CD14-positive monocyte (primary cell): ENCODE data around the gene MTSS2. TPM values are rescaled to one million over a fixed set of nuclear protein-coding genes. Genes with fewer than 3 reads are reported as not detected.

Experiments used
- DNase-seq, 3 donors: peaks; one replicate each; pipeline ENCODE4 v3.0.0-alpha.2; 2011 to 2022
- H2AFZ ChIP-seq: 2 replicates; pipeline ENCODE4 v1.6.0; 2012; ENCODE audit warnings: mild to moderate bottlenecking, low read depth, low read length, inconsistent platforms; ENCODE audit not compliant: insufficient read depth, poor library complexity, severe bottlenecking
- H3K27ac ChIP-seq, 2 donors: 1 replicate in 1 of 2; 2 replicates in 1 of 2; pipeline ENCODE4 v1.5.1; 2012 to 2013; ENCODE audit warnings: low read length in 2 of 2, control low read depth in 1 of 2, inconsistent platforms in 1 of 2, low read depth in 1 of 2, mild to moderate bottlenecking in 1 of 2
- H3K27me3 ChIP-seq, 2 donors: one replicate each; pipeline versions ENCODE4 v1.6.0 to v1.6.1; 2011 to 2013; ENCODE audit warnings: low read length in 2 of 2; ENCODE audit not compliant: control insufficient read depth in 2 of 2, insufficient read depth in 2 of 2
- H3K36me3 ChIP-seq, 2 donors: replicated peaks in 1 of 2; 1 replicate in 1 of 2; 2 replicates in 1 of 2; pipeline versions ENCODE4 v1.5.1 to v1.6.1; 2012 to 2013; ENCODE audit warnings: low read length in 2 of 2, control low read depth in 1 of 2, inconsistent platforms in 1 of 2, mild to moderate bottlenecking in 1 of 2; ENCODE audit not compliant: insufficient read depth in 2 of 2, control insufficient read depth in 1 of 2
- H3K4me1 ChIP-seq, 2 donors: 1 replicate in 1 of 2; 2 replicates in 1 of 2; pipeline versions ENCODE4 v1.5.1 to v1.6.1; 2012 to 2013; ENCODE audit warnings: low read length in 2 of 2, control low read depth in 1 of 2, inconsistent platforms in 1 of 2, mild to moderate bottlenecking in 1 of 2, moderate library complexity in 1 of 2; ENCODE audit not compliant: insufficient read depth in 2 of 2, control insufficient read depth in 1 of 2
- H3K4me2 ChIP-seq: replicated peaks from 2 replicates; pipeline ENCODE3; 2012; ENCODE audit warnings: low read length, moderate library complexity, mild to moderate bottlenecking; ENCODE audit not compliant: poor library complexity, severe bottlenecking; ENCODE audit errors: extremely low read depth
- H3K4me3 ChIP-seq, 3 experiments: fragments of 200-600 bp in 1 of 3; sonication (generic) in 1 of 3; replicated peaks in 1 of 3; 1 replicate in 2 of 3; 2 replicates in 1 of 3; pipeline ENCODE4 v1.5.1; 2011 to 2013; ENCODE audit warnings: low read length in 3 of 3, mild to moderate bottlenecking in 3 of 3, control low read depth in 2 of 3, low read depth in 2 of 3, inconsistent platforms in 1 of 3, moderate library complexity in 1 of 3
- H3K79me2 ChIP-seq: 2 replicates; pipeline ENCODE4 v1.6.0; 2012; ENCODE audit warnings: mild to moderate bottlenecking, control low read depth, inconsistent platforms, low read length, moderate library complexity; ENCODE audit not compliant: insufficient read depth
- H3K9ac ChIP-seq: 2 replicates; pipeline ENCODE4 v1.6.0; 2017; ENCODE audit warnings: low read length, mild to moderate bottlenecking; ENCODE audit not compliant: insufficient read depth, poor library complexity, severe bottlenecking
- H3K9me3 ChIP-seq, 2 donors: replicated peaks in 1 of 2; 1 replicate in 1 of 2; 2 replicates in 1 of 2; pipeline versions ENCODE4 v1.5.1 to v1.6.1; 2012 to 2013; ENCODE audit warnings: low read length in 2 of 2, control low read depth in 1 of 2; ENCODE audit not compliant: control insufficient read depth in 1 of 2, insufficient read depth in 1 of 2
- H4K20me1 ChIP-seq: 2 replicates; pipeline ENCODE4 v1.6.0; 2012; ENCODE audit warnings: mild to moderate bottlenecking, low read length, control low read depth, moderate library complexity; ENCODE audit not compliant: insufficient read depth
- H3K27ac Mint-ChIP-seq, 7 donors: one replicate each; pipeline ENCODE4 v1.8.0; 2020; ENCODE audit warnings: mild to moderate bottlenecking in 7 of 7, mixed read lengths in 7 of 7, moderate library complexity in 6 of 7, inconsistent platforms in 2 of 7
- H3K27me3 Mint-ChIP-seq, 3 donors: one replicate each; pipeline ENCODE4 v1.8.0; 2021 to 2022; ENCODE audit warnings: low read depth in 3 of 3, mild to moderate bottlenecking in 3 of 3, mixed read lengths in 3 of 3, moderate library complexity in 3 of 3, inconsistent platforms in 1 of 3
- H3K36me3 Mint-ChIP-seq, 2 donors: one replicate each; pipeline ENCODE4 v1.8.0; 2020; ENCODE audit warnings: mixed read lengths in 2 of 2, inconsistent platforms in 1 of 2, mild to moderate bottlenecking in 1 of 2
- H3K4me1 Mint-ChIP-seq: one replicate; pipeline ENCODE4 v1.8.0; 2020; ENCODE audit warnings: mild to moderate bottlenecking, mixed read lengths
- H3K4me3 Mint-ChIP-seq, 2 donors: one replicate each; pipeline ENCODE4 v1.8.0; 2020; ENCODE audit warnings: mild to moderate bottlenecking in 2 of 2, mixed read lengths in 2 of 2, moderate library complexity in 1 of 2
- H3K9me3 Mint-ChIP-seq, 7 donors: one replicate each; pipeline ENCODE4 v1.8.0; 2020 to 2022; ENCODE audit warnings: mixed read lengths in 7 of 7, mild to moderate bottlenecking in 6 of 7, moderate library complexity in 6 of 7, inconsistent platforms in 2 of 7
- WGBS: methylation state at CpG from one replicate; pipeline ENCODE4 v1.1.5; 2013; ENCODE audit warnings: missing lambda C conversion rate; ENCODE audit not compliant: insufficient coverage; 5-methylcytosine and 5-hydroxymethylcytosine counted together
- intact Hi-C, 2 donors: fragments of 100-400 bp; cut with micrococcal nuclease; formaldehyde crosslinking; loops; one replicate each; pipeline versions ENCODE4 v1.15.0 to v1.15.1; 2023
- polyA plus RNA-seq, 3 donors: library from polyadenylated mRNA; depleted of rRNA in 1 of 3; unstranded in 2 of 3; stranded (reverse) in 1 of 3; fragments of 300-500 nt in 2 of 3; fragments of >200 nt in 1 of 3; fragmentation: Illumina TruSeq in 2 of 3; gene quantifications; 1 replicate in 2 of 3; 2 replicates in 1 of 3; pipeline ENCODE4 v1.2.3, GENCODE V29; 2012 to 2021
- TF ChIP-seq, protein P1 (sequence below): fragments of 200-600 bp; IDR thresholded peaks from one replicate; pipeline ENCODE4 v1.8.0; 2022; ENCODE audit warnings: antibody characterized with exemption, mild to moderate bottlenecking

The MTSS2 gene
- polyA plus RNA-seq, 3 donors: 1.5 TPM; not detected in 2

DNA sequence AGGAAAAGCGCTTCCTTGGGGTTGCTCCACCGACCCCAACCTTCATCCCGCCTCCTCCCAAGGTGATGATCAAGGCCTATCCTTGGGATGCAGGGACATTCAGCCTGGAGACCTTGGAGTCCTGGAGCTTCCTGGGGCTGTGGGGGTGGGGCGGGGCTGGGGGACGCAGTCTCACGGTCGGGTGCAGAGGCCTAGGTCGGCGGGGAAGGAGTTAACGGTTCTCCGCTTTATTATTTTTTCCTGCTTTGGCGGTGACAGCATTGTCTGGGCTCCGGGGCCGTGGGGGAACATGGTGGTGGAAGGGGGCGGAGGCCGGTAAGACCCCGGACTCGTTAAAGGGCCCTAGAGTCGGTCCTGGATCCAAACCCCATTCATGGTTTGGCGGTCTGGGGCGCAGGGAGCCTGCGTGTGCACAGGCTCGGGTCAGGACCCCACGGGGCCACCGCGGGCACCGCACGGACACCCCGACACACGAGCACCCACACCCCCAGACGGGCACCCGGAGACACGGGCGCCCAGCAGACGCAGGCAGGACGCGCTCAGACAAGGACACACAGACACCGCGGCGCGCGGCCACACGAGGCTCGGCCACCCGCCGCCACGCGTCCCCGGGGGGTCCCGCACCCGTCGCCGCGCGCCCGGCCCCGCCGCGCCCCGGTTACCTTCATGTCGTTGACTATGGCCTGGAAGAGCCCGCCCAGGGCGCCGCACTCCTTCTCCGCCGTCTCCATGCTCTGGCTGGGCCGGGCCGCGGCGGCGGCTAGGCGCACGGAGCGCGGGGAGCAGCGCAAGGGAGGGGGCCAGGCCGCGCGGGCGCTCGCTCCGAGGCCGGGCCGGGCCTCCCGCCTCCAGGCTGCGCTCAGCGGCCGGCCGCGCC is 554 bp downstream of the MTSS2 start:
- H3K27ac ChIP-seq: no peak overlapping the region
- Mint-ChIP-seq H3K27me3 (peaks cover 15 to 32% (median 19%) of the 10 kb centered on the region in 3 donors), H3K36me3 (peaks cover 11 to 28% of the 10 kb centered on the region in 2 donors), H3K27ac (no peak overlapping the region), H3K4me1 (peaks cover 8% of the 10 kb centered on the region), H3K4me3 (peak overlapping the region in 1 of 2 donors; percentile 78), H3K9me3 (peaks cover 0 to 3% (median 2%) of the 10 kb centered on the region in 7 donors)
- no peaks in the 10 kb centered on the region for H3K79me2 ChIP-seq
- H4K20me1 ChIP-seq: peaks cover 10% of the 10 kb centered on the region
- H3K9me3 ChIP-seq: no peaks in the 10 kb centered on the region
- TF ChIP-seq, protein P1, sequence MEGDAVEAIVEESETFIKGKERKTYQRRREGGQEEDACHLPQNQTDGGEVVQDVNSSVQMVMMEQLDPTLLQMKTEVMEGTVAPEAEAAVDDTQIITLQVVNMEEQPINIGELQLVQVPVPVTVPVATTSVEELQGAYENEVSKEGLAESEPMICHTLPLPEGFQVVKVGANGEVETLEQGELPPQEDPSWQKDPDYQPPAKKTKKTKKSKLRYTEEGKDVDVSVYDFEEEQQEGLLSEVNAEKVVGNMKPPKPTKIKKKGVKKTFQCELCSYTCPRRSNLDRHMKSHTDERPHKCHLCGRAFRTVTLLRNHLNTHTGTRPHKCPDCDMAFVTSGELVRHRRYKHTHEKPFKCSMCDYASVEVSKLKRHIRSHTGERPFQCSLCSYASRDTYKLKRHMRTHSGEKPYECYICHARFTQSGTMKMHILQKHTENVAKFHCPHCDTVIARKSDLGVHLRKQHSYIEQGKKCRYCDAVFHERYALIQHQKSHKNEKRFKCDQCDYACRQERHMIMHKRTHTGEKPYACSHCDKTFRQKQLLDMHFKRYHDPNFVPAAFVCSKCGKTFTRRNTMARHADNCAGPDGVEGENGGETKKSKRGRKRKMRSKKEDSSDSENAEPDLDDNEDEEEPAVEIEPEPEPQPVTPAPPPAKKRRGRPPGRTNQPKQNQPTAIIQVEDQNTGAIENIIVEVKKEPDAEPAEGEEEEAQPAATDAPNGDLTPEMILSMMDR: no peak
- peaks cover 4 to 10% of the 10 kb centered on the region in 2 donors for H3K4me1 ChIP-seq
- H3K27me3 ChIP-seq: peaks cover 4 to 21% of the 10 kb centered on the region in 2 donors
- intact Hi-C loops: no loop called here
- no peak overlapping the region for H3K9ac ChIP-seq
- under 1% methylated on average over 87 of the region's 90 CpGs for WGBS
- H3K36me3 ChIP-seq: peaks cover 3 to 8% of the 10 kb centered on the region in 2 donors
- DNase-seq: no peak
- H3K4me2 ChIP-seq: peak overlapping the region; percentile 42
- no peak overlapping the region for H2AFZ ChIP-seq
- no peak overlapping the region for H3K4me3 ChIP-seq

DNA sequence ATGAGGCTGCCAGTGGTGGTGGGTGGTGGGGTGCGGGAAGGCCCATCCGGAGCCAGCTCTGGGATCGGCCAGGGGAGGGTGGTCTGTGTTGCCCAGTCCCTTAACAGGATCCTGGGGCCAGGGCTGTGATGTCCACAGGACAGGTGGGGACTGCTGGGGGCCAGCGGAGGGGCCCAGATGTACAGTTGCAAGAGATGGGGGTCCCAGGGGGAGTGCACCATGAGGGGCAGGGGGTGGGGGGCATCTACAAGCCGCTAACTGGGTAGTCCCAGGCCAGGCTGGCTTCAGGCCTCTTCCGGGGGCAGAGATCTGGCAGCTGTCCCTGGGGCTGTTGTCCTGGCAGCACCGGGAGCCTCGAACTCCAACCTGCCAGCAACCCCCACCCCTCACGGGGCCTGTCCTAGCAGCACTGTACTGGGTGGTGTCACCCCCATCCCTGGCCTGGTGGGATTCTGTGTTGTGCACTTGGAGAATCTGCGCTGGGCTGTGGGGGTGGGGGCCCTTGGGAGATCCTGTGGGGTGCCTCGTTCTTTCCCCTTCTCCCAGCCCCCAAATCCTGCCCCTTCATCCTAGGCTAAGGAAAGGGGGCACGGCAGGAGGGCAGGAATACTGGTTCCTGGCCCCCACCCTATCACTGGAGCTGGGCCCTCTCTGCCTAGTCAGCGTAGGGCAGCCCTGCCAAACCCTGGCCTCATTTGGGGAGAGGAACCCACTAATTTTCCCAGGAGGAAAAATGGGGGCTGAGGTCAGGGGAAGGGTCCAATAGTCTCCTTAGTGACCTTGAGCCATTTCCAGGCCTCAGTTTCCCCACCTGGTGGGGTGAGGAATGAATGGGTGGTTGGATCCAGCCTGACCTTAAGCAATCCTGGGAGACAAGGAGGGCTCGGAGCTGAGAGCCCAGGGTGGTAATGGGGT is 1.4 kb downstream of the MTSS2 start:
- H3K4me1 ChIP-seq: peaks cover 4 to 10% of the 10 kb centered on the region in 2 donors
- TF ChIP-seq, protein P1: no peak
- H3K36me3 ChIP-seq: peaks cover 0 to 8% of the 10 kb centered on the region in 2 donors
- no peak for DNase-seq
- H3K27me3 ChIP-seq: peaks cover 4 to 21% of the 10 kb centered on the region in 2 donors
- 100% methylated on average over 7 of the region's 14 CpGs for WGBS
- no peaks in the 10 kb centered on the region for H3K79me2 ChIP-seq
- H3K9me3 ChIP-seq: no peaks in the 10 kb centered on the region
- peaks cover 10% of the 10 kb centered on the region for H4K20me1 ChIP-seq
- H3K4me3 ChIP-seq: no peak overlapping the region
- Mint-ChIP-seq H3K27me3 (peaks cover 15 to 35% (median 19%) of the 10 kb centered on the region in 3 donors), H3K4me1 (peaks cover 8% of the 10 kb centered on the region), H3K36me3 (peaks cover 9 to 22% of the 10 kb centered on the region in 2 donors), H3K9me3 (peaks cover 0 to 3% (median 2%) of the 10 kb centered on the region in 7 donors), H3K4me3 (peak overlapping the region; percentile 37 to 73), H3K27ac (no peak overlapping the region)
- no peak overlapping the region for H3K9ac ChIP-seq
- H3K27ac ChIP-seq: no peak overlapping the region
- H3K4me2 ChIP-seq: no peak overlapping the region
- intact Hi-C loops: no loop called here
- no peak overlapping the region for H2AFZ ChIP-seq
